ENCODE measurements around the gene MYL3. TPM values are rescaled to one million over a fixed set of nuclear protein-coding genes. Genes with fewer than 3 reads are reported as not detected.

Gene MYL3
- not detected in 2 replicates for total RNA-seq

GRCh38 chr3:46863261-46863782, at the start of gene MYL3:
Gene MYL3 (minus strand): TSS chr3:46863444. CDS start chr3:46863390, 54 bp downstream.

GRCh38 chr3:46877406-46878125, 14.3 kb upstream of the MYL3 start, which contains the start of gene PTH1R:
Gene PTH1R (plus strand): TSS chr3:46877721. CDS start chr3:46883560, 5,839 bp downstream.

Other genes with a start within 250 kb of the MYL3 start
- gene ALS2CL, start 169.8 kb downstream of the MYL3 start, total RNA-seq = 1.7 and 3.2 TPM in 2 replicates
- gene TMIE, start 162.1 kb downstream of the MYL3 start, total RNA-seq = 0.06 and 0.13 TPM in 2 replicates
- gene PRSS50, start 145.6 kb downstream of the MYL3 start, total RNA-seq = not detected in 2 replicates
- 0.06 and 0.13 TPM in 2 replicates for gene PTH1R, start 14.3 kb upstream of the MYL3 start, total RNA-seq
- 30.8 and 43.5 TPM in 2 replicates for gene CCDC12, start 113.3 kb upstream of the MYL3 start, total RNA-seq
- 3.7 and 5.0 TPM in 2 replicates for gene NBEAL2, start 116.2 kb upstream of the MYL3 start, total RNA-seq

Measured in aortic smooth muscle cell (primary cell).